CD14-positive monocyte (primary cell): ENCODE results near the gene CEP44. TPM values are rescaled to one million over a fixed set of nuclear protein-coding genes. Genes with fewer than 3 reads are reported as not detected.

Source experiments
- DNase-seq, 3 donors: peaks; one replicate each; pipeline ENCODE4 v3.0.0-alpha.2; 2011 to 2022
- H2AFZ ChIP-seq: 2 replicates; pipeline ENCODE4 v1.6.0; 2012; ENCODE audit warnings: mild to moderate bottlenecking, low read depth, low read length, inconsistent platforms; ENCODE audit not compliant: insufficient read depth, poor library complexity, severe bottlenecking
- H3K27ac ChIP-seq, 2 donors: 1 replicate in 1 of 2; 2 replicates in 1 of 2; pipeline ENCODE4 v1.5.1; 2012 to 2013; ENCODE audit warnings: low read length in 2 of 2, control low read depth in 1 of 2, inconsistent platforms in 1 of 2, low read depth in 1 of 2, mild to moderate bottlenecking in 1 of 2
- H3K27me3 ChIP-seq, 2 donors: one replicate each; pipeline versions ENCODE4 v1.6.0 to v1.6.1; 2011 to 2013; ENCODE audit warnings: low read length in 2 of 2; ENCODE audit not compliant: control insufficient read depth in 2 of 2, insufficient read depth in 2 of 2
- H3K36me3 ChIP-seq, 2 donors: replicated peaks in 1 of 2; 1 replicate in 1 of 2; 2 replicates in 1 of 2; pipeline versions ENCODE4 v1.5.1 to v1.6.1; 2012 to 2013; ENCODE audit warnings: low read length in 2 of 2, control low read depth in 1 of 2, inconsistent platforms in 1 of 2, mild to moderate bottlenecking in 1 of 2; ENCODE audit not compliant: insufficient read depth in 2 of 2, control insufficient read depth in 1 of 2
- H3K4me1 ChIP-seq, 2 donors: 1 replicate in 1 of 2; 2 replicates in 1 of 2; pipeline versions ENCODE4 v1.5.1 to v1.6.1; 2012 to 2013; ENCODE audit warnings: low read length in 2 of 2, control low read depth in 1 of 2, inconsistent platforms in 1 of 2, mild to moderate bottlenecking in 1 of 2, moderate library complexity in 1 of 2; ENCODE audit not compliant: insufficient read depth in 2 of 2, control insufficient read depth in 1 of 2
- H3K4me2 ChIP-seq: replicated peaks from 2 replicates; pipeline ENCODE3; 2012; ENCODE audit warnings: low read length, moderate library complexity, mild to moderate bottlenecking; ENCODE audit not compliant: poor library complexity, severe bottlenecking; ENCODE audit errors: extremely low read depth
- H3K4me3 ChIP-seq, 3 experiments: fragments of 200-600 bp in 1 of 3; sonication (generic) in 1 of 3; replicated peaks in 1 of 3; 1 replicate in 2 of 3; 2 replicates in 1 of 3; pipeline ENCODE4 v1.5.1; 2011 to 2013; ENCODE audit warnings: low read length in 3 of 3, mild to moderate bottlenecking in 3 of 3, control low read depth in 2 of 3, low read depth in 2 of 3, inconsistent platforms in 1 of 3, moderate library complexity in 1 of 3
- H3K79me2 ChIP-seq: 2 replicates; pipeline ENCODE4 v1.6.0; 2012; ENCODE audit warnings: mild to moderate bottlenecking, control low read depth, inconsistent platforms, low read length, moderate library complexity; ENCODE audit not compliant: insufficient read depth
- H3K9ac ChIP-seq: 2 replicates; pipeline ENCODE4 v1.6.0; 2017; ENCODE audit warnings: low read length, mild to moderate bottlenecking; ENCODE audit not compliant: insufficient read depth, poor library complexity, severe bottlenecking
- H3K9me3 ChIP-seq, 2 donors: replicated peaks in 1 of 2; 1 replicate in 1 of 2; 2 replicates in 1 of 2; pipeline versions ENCODE4 v1.5.1 to v1.6.1; 2012 to 2013; ENCODE audit warnings: low read length in 2 of 2, control low read depth in 1 of 2; ENCODE audit not compliant: control insufficient read depth in 1 of 2, insufficient read depth in 1 of 2
- H4K20me1 ChIP-seq: 2 replicates; pipeline ENCODE4 v1.6.0; 2012; ENCODE audit warnings: mild to moderate bottlenecking, low read length, control low read depth, moderate library complexity; ENCODE audit not compliant: insufficient read depth
- H3K27ac Mint-ChIP-seq, 7 donors: one replicate each; pipeline ENCODE4 v1.8.0; 2020; ENCODE audit warnings: mild to moderate bottlenecking in 7 of 7, mixed read lengths in 7 of 7, moderate library complexity in 6 of 7, inconsistent platforms in 2 of 7
- H3K27me3 Mint-ChIP-seq, 3 donors: one replicate each; pipeline ENCODE4 v1.8.0; 2021 to 2022; ENCODE audit warnings: low read depth in 3 of 3, mild to moderate bottlenecking in 3 of 3, mixed read lengths in 3 of 3, moderate library complexity in 3 of 3, inconsistent platforms in 1 of 3
- H3K36me3 Mint-ChIP-seq, 2 donors: one replicate each; pipeline ENCODE4 v1.8.0; 2020; ENCODE audit warnings: mixed read lengths in 2 of 2, inconsistent platforms in 1 of 2, mild to moderate bottlenecking in 1 of 2
- H3K4me1 Mint-ChIP-seq: one replicate; pipeline ENCODE4 v1.8.0; 2020; ENCODE audit warnings: mild to moderate bottlenecking, mixed read lengths
- H3K4me3 Mint-ChIP-seq, 2 donors: one replicate each; pipeline ENCODE4 v1.8.0; 2020; ENCODE audit warnings: mild to moderate bottlenecking in 2 of 2, mixed read lengths in 2 of 2, moderate library complexity in 1 of 2
- H3K9me3 Mint-ChIP-seq, 7 donors: one replicate each; pipeline ENCODE4 v1.8.0; 2020 to 2022; ENCODE audit warnings: mixed read lengths in 7 of 7, mild to moderate bottlenecking in 6 of 7, moderate library complexity in 6 of 7, inconsistent platforms in 2 of 7
- CTCF ChIP-seq: fragments of 200-600 bp; IDR thresholded peaks from one replicate; pipeline ENCODE4 v1.8.0; 2022; ENCODE audit warnings: antibody characterized with exemption, mild to moderate bottlenecking
- WGBS: methylation state at CpG from one replicate; pipeline ENCODE4 v1.1.5; 2013; ENCODE audit warnings: missing lambda C conversion rate; ENCODE audit not compliant: insufficient coverage; 5-methylcytosine and 5-hydroxymethylcytosine counted together
- intact Hi-C, 2 donors: fragments of 100-400 bp; cut with micrococcal nuclease; formaldehyde crosslinking; loops; one replicate each; pipeline versions ENCODE4 v1.15.0 to v1.15.1; 2023
- polyA plus RNA-seq, 3 donors: library from polyadenylated mRNA; depleted of rRNA in 1 of 3; unstranded in 2 of 3; stranded (reverse) in 1 of 3; fragments of 300-500 nt in 2 of 3; fragments of >200 nt in 1 of 3; fragmentation: Illumina TruSeq in 2 of 3; gene quantifications; 1 replicate in 2 of 3; 2 replicates in 1 of 3; pipeline ENCODE4 v1.2.3, GENCODE V29; 2012 to 2021

Gene CEP44
- polyA plus RNA-seq, 3 donors, result 1.9 to 3.3 (median 2.2) TPM

- no peak for TF ChIP-seq CTCF
- no peaks in the 10 kb centered on the region for H3K4me1 Mint-ChIP-seq
- no peak overlapping the region for H3K4me3 Mint-ChIP-seq
- no peaks in the 10 kb centered on the region for H4K20me1 ChIP-seq
- peaks cover 0 to 2% (median 0%) of the 10 kb centered on the region in 3 donors for H3K27me3 Mint-ChIP-seq
- H3K4me3 ChIP-seq, result no peak overlapping the region
- no peak overlapping the region for H3K27ac ChIP-seq
- intact Hi-C loops, result no loop called here
- H3K79me2 ChIP-seq, result no peaks in the 10 kb centered on the region
- no peaks in the 10 kb centered on the region for H3K4me1 ChIP-seq
- H2AFZ ChIP-seq, result no peak overlapping the region
- H3K27ac Mint-ChIP-seq, result no peak overlapping the region
- no peak overlapping the region for H3K9ac ChIP-seq
- H3K9me3 ChIP-seq, result no peaks in the 10 kb centered on the region
- no peaks in the 10 kb centered on the region for H3K27me3 ChIP-seq
- H3K36me3 Mint-ChIP-seq, result peaks cover 3 to 5% of the 10 kb centered on the region in 2 donors
- DNase-seq, result no peak
- H3K4me2 ChIP-seq, result no peak overlapping the region
- no CpG with 5 or more reads among the region's 2 CpGs for WGBS
- no peaks in the 10 kb centered on the region for H3K9me3 Mint-ChIP-seq
- peaks cover 0 to 2% of the 10 kb centered on the region in 2 donors for H3K36me3 ChIP-seq
Observed at GRCh38 chr4:174324725-174325124, 41.0 kb downstream of the CEP44 start.

- H2AFZ ChIP-seq, result no peak overlapping the region
- H3K9me3 ChIP-seq, result no peaks in the 10 kb centered on the region
- H3K9me3 Mint-ChIP-seq, result peaks cover 0 to 1% (median 0%) of the 10 kb centered on the region in 7 donors
- H3K36me3 Mint-ChIP-seq, result no peaks in the 10 kb centered on the region
- no CpG with 5 or more reads among the region's 4 CpGs for WGBS
- peaks cover 0 to 2% (median 0%) of the 10 kb centered on the region in 3 donors for H3K27me3 Mint-ChIP-seq
- H3K4me2 ChIP-seq, result no peak overlapping the region
- TF ChIP-seq CTCF, result no peak
- H3K27ac ChIP-seq, result no peak overlapping the region
- no peaks in the 10 kb centered on the region for H3K27me3 ChIP-seq
- no peaks in the 10 kb centered on the region for H4K20me1 ChIP-seq
- H3K4me1 Mint-ChIP-seq, result no peaks in the 10 kb centered on the region
- no peaks in the 10 kb centered on the region for H3K4me1 ChIP-seq
- intact Hi-C loops, result no loop called here
- H3K36me3 ChIP-seq, result no peaks in the 10 kb centered on the region
- DNase-seq, result no peak
- no peak overlapping the region for H3K4me3 Mint-ChIP-seq
- H3K79me2 ChIP-seq, result no peaks in the 10 kb centered on the region
- no peak overlapping the region for H3K4me3 ChIP-seq
- no peak overlapping the region for H3K27ac Mint-ChIP-seq
- H3K9ac ChIP-seq, result no peak overlapping the region
Observed at GRCh38 chr4:174332741-174333493, 49.2 kb downstream of the CEP44 start.
